Neural progenitor cell (in vitro differentiated cells): ENCODE measurements around the gene GSTK1.

Source experiments
- CTCF ChIP-seq: fragments of 200-600 bp; sonication (generic); IDR thresholded peaks from 2 replicates; pipeline ENCODE4 v1.5.1; 2017; ENCODE audit warnings: antibody characterized with exemption, mild to moderate bottlenecking
- EZH2 ChIP-seq: fragments of 200-600 bp; sonication (generic); IDR thresholded peaks from 2 replicates; pipeline ENCODE4 v1.6.1; 2017; ENCODE audit warnings: antibody characterized with exemption, mild to moderate bottlenecking, moderate library complexity
- EZH2phosphoT487 ChIP-seq: fragments of 200-600 bp; sonication (generic); IDR thresholded peaks from 2 replicates; pipeline ENCODE4 v1.6.1; 2017; ENCODE audit warnings: antibody characterized with exemption

- TF ChIP-seq EZH2phosphoT487 (no peak), CTCF (peak; percentile 70), EZH2 (no peak)
These were observed 42.3 kb downstream of the GSTK1 start for GRCh38 chr7:143305423-143306070.
